K562 (cell line): ENCODE results near the gene PALLD. TPM values are rescaled to one million over a fixed set of nuclear protein-coding genes. Genes with fewer than 3 reads are reported as not detected.

Experiments
- ATAC-seq: fragments of 200-7000 bp; cut with Tn5 transposase; 3 replicates; pipeline ENCODE4 v1.9.1; 2020; ENCODE audit warnings: moderate library complexity
- BruUV-seq: library from RNA; stranded (reverse); fragments of 400-500 nt; replicated peaks from 2 replicates; lab custom pipeline; 2021; lab: Mats Ljungman, UMichigan
- CTCF ChIA-PET: fragments of 300-600 bp; formaldehyde crosslinking; extraction: SDS; loops from one replicate; lab custom pipeline; 2021; ENCODE audit warnings: low intra/inter-chr PET ratio; lab: Yijun Ruan, JAX
- POLR2A ChIA-PET: fragments of 300-600, 350-650 bp; sonication (Branson Sonifier 250); formaldehyde crosslinking; extraction: SDS; loops from one replicate; lab custom pipeline; 2021; ENCODE audit warnings: antibody characterized with exemption, inconsistent platforms; lab: Yijun Ruan, JAX
- DNase-seq, 4 experiments: peaks; one replicate each; pipeline versions ENCODE4 v3.0.0 to v3.0.0-alpha.2; 2011 to 2018; ENCODE audit warnings: low spot score in 3 of 4, mixed read lengths in 3 of 4; ENCODE audit errors: extremely low read depth in 1 of 4
- FAIRE-seq: peaks from 2 replicates; lab custom pipeline; 2011; peaks lifted over from hg19 to GRCh38; lab: Jason Lieb, UNC
- H2AFZ ChIP-seq: 2 replicates; pipeline ENCODE4 v1.6.0; 2011; ENCODE audit warnings: low read depth, low read length, control low read depth, inconsistent platforms
- H3K27ac ChIP-seq: fragments of 200-600 bp; 3 replicates; pipeline ENCODE4 v1.8.0; 2011; ENCODE audit warnings: low read depth, mild to moderate bottlenecking, control low read depth, inconsistent platforms, low read length, moderate library complexity, mixed read lengths; ENCODE audit errors: extremely low read depth
- H3K27me3 ChIP-seq, 2 experiments: fragments of 300-600 bp in 1 of 2; 2 replicates in 1 of 2; 3 replicates in 1 of 2; pipeline versions ENCODE4 v1.6.0 to v1.8.0; 2011; ENCODE audit warnings: inconsistent platforms in 2 of 2, low read length in 2 of 2, mild to moderate bottlenecking in 1 of 2, mixed read lengths in 1 of 2, moderate library complexity in 1 of 2; ENCODE audit not compliant: control insufficient read depth in 2 of 2, insufficient read depth in 2 of 2
- H3K36me3 ChIP-seq: fragments of 300-600 bp; 3 replicates; pipeline ENCODE4 v1.8.0; 2011; ENCODE audit warnings: mild to moderate bottlenecking, low read length, inconsistent platforms; ENCODE audit not compliant: control insufficient read depth, insufficient read depth
- H3K4me1 ChIP-seq, 2 experiments: fragments of 200-600 bp in 1 of 2; replicated peaks in 1 of 2; 2 replicates in 1 of 2; 3 replicates in 1 of 2; pipeline versions ENCODE4 v1.5.1 to v1.8.0; 2011; ENCODE audit warnings: inconsistent platforms in 2 of 2, low read length in 2 of 2, mild to moderate bottlenecking in 1 of 2, mixed read lengths in 1 of 2, moderate library complexity in 1 of 2; ENCODE audit not compliant: control insufficient read depth in 2 of 2, insufficient read depth in 2 of 2
- H3K4me2 ChIP-seq: 2 replicates; pipeline ENCODE4 v1.6.1; 2011; ENCODE audit warnings: low read length, control low read depth, inconsistent platforms, mixed read lengths; ENCODE audit not compliant: insufficient read depth
- H3K4me3 ChIP-seq: fragments of 200-600 bp; sonication (generic), shearing (Covaris generic); 2 replicates; pipeline ENCODE4 v1.5.1; 2016; ENCODE audit warnings: control low read depth, inconsistent platforms
- H3K79me2 ChIP-seq: fragments of 200-600 bp; 3 replicates; pipeline ENCODE4 v1.8.0; 2011; ENCODE audit warnings: low read length, inconsistent platforms; ENCODE audit not compliant: control insufficient read depth, insufficient read depth
- H3K9ac ChIP-seq, 2 experiments: 2 replicates each; pipeline versions ENCODE4 v1.6.0 to v1.6.1; 2011; ENCODE audit warnings: low read depth in 2 of 2, low read length in 2 of 2, control low read depth in 1 of 2, inconsistent platforms in 1 of 2, mild to moderate bottlenecking in 1 of 2, mixed read lengths in 1 of 2; ENCODE audit not compliant: insufficient read depth in 1 of 2
- H3K9me1 ChIP-seq: one replicate; pipeline ENCODE4 v1.6.0; 2011; ENCODE audit warnings: inconsistent platforms, mild to moderate bottlenecking, low read length, moderate library complexity; ENCODE audit not compliant: control insufficient read depth, insufficient read depth
- H3K9me3 ChIP-seq: replicated peaks from 2 replicates; pipeline ENCODE4 v1.5.1; 2011; ENCODE audit warnings: low read depth, low read length, inconsistent platforms; ENCODE audit not compliant: control insufficient read depth, insufficient read depth
- H4K20me1 ChIP-seq: replicated peaks from 2 replicates; pipeline ENCODE4 v1.6.1; 2011; ENCODE audit warnings: low read length, inconsistent platforms, mixed read lengths; ENCODE audit not compliant: control insufficient read depth, insufficient read depth
- E2F3 ChIP-seq: fragments of 250-450 bp; sonication (Bioruptor Pico); IDR thresholded peaks from 2 replicates; pipeline ENCODE4 v1.4.0; 2020; ENCODE audit warnings: mild to moderate bottlenecking
- PHF21A ChIP-seq: fragments of 450-650 bp; IDR thresholded peaks from 2 replicates; pipeline ENCODE4 v1.6.1; 2017; ENCODE audit warnings: low read depth, borderline replicate concordance
- SPI1 ChIP-seq: IDR thresholded peaks from 2 replicates; pipeline ENCODE4 v1.6.1; 2011; ENCODE audit warnings: low read depth, low read length, control low read depth, borderline replicate concordance
- WGBS: fragments of 100-300 bp; shearing (Covaris generic); methylation state at CpG from one replicate; pipeline ENCODE4 v1.1.6; 2016; ENCODE audit warnings: low coverage, mixed read lengths; ENCODE audit not compliant: insufficient coverage; ENCODE audit errors: missing lambda C conversion rate; 5-methylcytosine and 5-hydroxymethylcytosine counted together
- in situ Hi-C: fragments of 300-500 bp; cut with MboI; formaldehyde crosslinking; loops from 4 replicates; pipeline ENCODE4 v1.15.0; 2018; ENCODE audit warnings: inconsistent platforms, mixed read lengths
- intact Hi-C: fragments of 100-400 bp; cut with micrococcal nuclease; formaldehyde crosslinking; loops from 2 replicates; pipeline ENCODE4 v1.14.2; 2022
- polyA plus RNA-seq, 8 experiments: library from polyadenylated mRNA; depleted of rRNA in 4 of 8; stranded (reverse) in 5 of 8; unstranded in 3 of 8; fragments of >200 nt; fragmentation: Nextera tagmentation in 2 of 8; fragmentation: Illumina TruSeq in 1 of 8; extraction: Ambion mirVana in 2 of 8; extraction: Trizol in 1 of 8; gene quantifications; 2 replicates each; pipeline versions ENCODE4 v1.2.1 to v1.2.3, GENCODE V29; 2011 to 2014; ENCODE audit warnings: inconsistent platforms in 1 of 8, missing spikeins in 1 of 8
- total RNA-seq, 7 experiments: library from RNA; depleted of rRNA in 6 of 7; stranded (reverse); fragments of >200 nt in 6 of 7; fragmentation: Illumina TruSeq in 2 of 7; extraction: Trizol in 2 of 7; gene quantifications; 2 replicates each; pipeline versions ENCODE4 v1.2.1 to v1.2.3, GENCODE V29; 2011 to 2021; ENCODE audit warnings: low replicate concordance in 1 of 7
- TF ChIP-seq, protein P1 (sequence below): sonication (generic); formaldehyde crosslinking; IDR thresholded peaks from 2 replicates; pipeline ENCODE4 v1.8.1; 2023; ENCODE audit warnings: missing genetic modification reagents, mild to moderate bottlenecking, borderline replicate concordance

PALLD gene
- total and polyA plus RNA-seq, 9 of the 15 experiments (the other 6 are each of a cell fraction or from before 2014, with no cell fraction given), result 0.01 to 0.35 (median 0.06) TPM; not detected in 3

DNA sequence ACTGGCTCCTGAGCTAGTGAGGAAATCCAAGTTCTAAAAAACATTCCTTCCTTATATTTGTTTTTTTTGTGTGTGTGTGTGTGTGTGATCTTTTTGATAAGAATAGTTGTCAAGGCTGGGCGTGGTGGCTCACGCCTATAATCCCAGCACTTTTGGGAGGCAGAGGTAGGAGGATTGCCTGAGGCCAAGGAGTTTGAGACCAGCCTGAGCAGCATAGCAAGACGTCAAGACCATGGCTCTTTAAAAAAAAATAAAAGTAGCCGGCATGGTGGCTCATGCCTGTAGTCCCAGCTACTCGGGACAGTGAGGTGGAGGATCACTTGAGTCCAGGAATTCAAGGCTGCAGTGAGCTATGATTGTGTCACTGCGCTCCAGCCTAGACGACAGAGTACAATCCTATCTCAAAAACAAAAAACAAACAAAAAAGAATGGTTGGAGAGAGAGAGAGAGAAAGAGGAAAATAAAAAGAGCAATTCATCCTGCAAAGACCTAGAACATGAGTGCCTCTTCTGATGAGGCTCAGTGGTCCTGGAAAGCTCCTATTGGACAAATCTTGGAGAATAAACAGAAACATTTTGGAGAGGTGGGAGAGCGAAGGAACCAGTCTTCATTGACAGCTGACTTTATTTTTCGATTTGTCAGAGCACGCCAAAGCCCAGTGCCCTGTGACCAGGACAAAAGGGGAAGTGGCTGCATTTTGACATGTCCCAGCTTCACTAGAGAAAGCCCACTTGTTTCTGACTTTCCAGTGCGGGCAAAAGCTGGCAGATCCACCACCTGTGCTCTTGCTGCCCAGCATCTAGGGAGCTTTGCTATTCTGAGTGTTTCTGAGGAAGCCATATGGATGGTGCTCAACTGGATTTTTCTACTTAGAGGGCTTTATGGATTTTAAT is 244.7 kb downstream of the PALLD start:
- FAIRE-seq (no peak), ATAC-seq (no peak), DNase-seq (no peak)
- no peaks in the 10 kb centered on the region for H3K4me1 ChIP-seq
- WGBS, result 0% methylated on average over 11 of the region's 11 CpGs
- TF ChIP-seq, protein P1, sequence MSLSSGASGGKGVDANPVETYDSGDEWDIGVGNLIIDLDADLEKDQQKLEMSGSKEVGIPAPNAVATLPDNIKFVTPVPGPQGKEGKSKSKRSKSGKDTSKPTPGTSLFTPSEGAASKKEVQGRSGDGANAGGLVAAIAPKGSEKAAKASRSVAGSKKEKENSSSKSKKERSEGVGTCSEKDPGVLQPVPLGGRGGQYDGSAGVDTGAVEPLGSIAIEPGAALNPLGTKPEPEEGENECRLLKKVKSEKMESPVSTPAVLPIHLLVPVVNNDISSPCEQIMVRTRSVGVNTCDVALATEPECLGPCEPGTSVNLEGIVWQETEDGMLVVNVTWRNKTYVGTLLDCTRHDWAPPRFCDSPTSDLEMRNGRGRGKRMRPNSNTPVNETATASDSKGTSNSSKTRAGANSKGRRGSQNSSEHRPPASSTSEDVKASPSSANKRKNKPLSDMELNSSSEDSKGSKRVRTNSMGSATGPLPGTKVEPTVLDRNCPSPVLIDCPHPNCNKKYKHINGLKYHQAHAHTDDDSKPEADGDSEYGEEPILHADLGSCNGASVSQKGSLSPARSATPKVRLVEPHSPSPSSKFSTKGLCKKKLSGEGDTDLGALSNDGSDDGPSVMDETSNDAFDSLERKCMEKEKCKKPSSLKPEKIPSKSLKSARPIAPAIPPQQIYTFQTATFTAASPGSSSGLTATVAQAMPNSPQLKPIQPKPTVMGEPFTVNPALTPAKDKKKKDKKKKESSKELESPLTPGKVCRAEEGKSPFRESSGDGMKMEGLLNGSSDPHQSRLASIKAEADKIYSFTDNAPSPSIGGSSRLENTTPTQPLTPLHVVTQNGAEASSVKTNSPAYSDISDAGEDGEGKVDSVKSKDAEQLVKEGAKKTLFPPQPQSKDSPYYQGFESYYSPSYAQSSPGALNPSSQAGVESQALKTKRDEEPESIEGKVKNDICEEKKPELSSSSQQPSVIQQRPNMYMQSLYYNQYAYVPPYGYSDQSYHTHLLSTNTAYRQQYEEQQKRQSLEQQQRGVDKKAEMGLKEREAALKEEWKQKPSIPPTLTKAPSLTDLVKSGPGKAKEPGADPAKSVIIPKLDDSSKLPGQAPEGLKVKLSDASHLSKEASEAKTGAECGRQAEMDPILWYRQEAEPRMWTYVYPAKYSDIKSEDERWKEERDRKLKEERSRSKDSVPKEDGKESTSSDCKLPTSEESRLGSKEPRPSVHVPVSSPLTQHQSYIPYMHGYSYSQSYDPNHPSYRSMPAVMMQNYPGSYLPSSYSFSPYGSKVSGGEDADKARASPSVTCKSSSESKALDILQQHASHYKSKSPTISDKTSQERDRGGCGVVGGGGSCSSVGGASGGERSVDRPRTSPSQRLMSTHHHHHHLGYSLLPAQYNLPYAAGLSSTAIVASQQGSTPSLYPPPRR (CRISPR knock-in tag), result no peak
- TF ChIP-seq SPI1, result peak; percentile 80
- TF ChIP-seq E2F3 (CRISPR knock-in tag), result no peak
- TF ChIP-seq PHF21A, result no peak
- ChIA-PET CTCF (no interaction called here), POLR2A (no interaction called here)
- H3K79me2 ChIP-seq, result no peaks in the 10 kb centered on the region
- H3K9me1 ChIP-seq, result no peaks in the 10 kb centered on the region
- no peak overlapping the region for H3K9ac ChIP-seq
- no peaks in the 10 kb centered on the region for H4K20me1 ChIP-seq
- intact Hi-C loops, result no loop called here
- H3K36me3 ChIP-seq, result no peaks in the 10 kb centered on the region
- BruUV-seq, result no TSS peak
- H3K9me3 ChIP-seq, result no peaks in the 10 kb centered on the region
- H3K27ac ChIP-seq, result no peak overlapping the region
- H3K4me2 ChIP-seq, result no peak overlapping the region
- H2AFZ ChIP-seq, result no peak overlapping the region
- H3K27me3 ChIP-seq, result peaks cover 0 to 3% of the 10 kb centered on the region in 2 experiments; a peak in 1 of 5 replicates
- in situ Hi-C loops, result no loop called here
- H3K4me3 ChIP-seq, result no peak overlapping the region
